Measurements from ENCODE around the gene ZNF622.
"Not testable (repeated sequence)": the region's sequence is repeated elsewhere in the genome, so short reads cannot be mapped to it uniquely, and the experiment has no call there.

The ZNF622 gene

GRCh38 chr5:16480821-16481538 lies 15.4 kb upstream of the ZNF622 start:
- Histone ChIP-seq H3K27ac (no peak overlapping the region), H4K20me1 (ENCODE audit: insufficient read depth) (no peaks in the 10 kb centered on the region), H2AFZ (ENCODE audit: low read depth) (no peak overlapping the region), H3K79me2 (ENCODE audit: insufficient read depth, low read depth) (no peaks in the 10 kb centered on the region), H3K4me3 (IDR thresholded peaks at IDR 0.05; ENCODE audit: insufficient read depth, low read depth, low read length) (no peak overlapping the region), H3K27me3 (ENCODE audit: insufficient read depth, low read depth) (no peaks in the 10 kb centered on the region), H3K9ac (no peak overlapping the region), H3K4me1 (ENCODE audit: low read depth, poor library complexity, severe bottlenecking) (no peaks in the 10 kb centered on the region), H3K4me2 (no peak overlapping the region), H3K36me3 (ENCODE audit: insufficient read depth) (no peaks in the 10 kb centered on the region)
- TF ChIP-seq CTCF (conservative IDR thresholded peaks at IDR 0.05; ENCODE audit: low read depth, low read length), result no peak

- H3K27me3 ChIP-seq (ENCODE audit: insufficient read depth, low read depth), result no peaks in the 10 kb centered on the region
- TF ChIP-seq CTCF (conservative IDR thresholded peaks at IDR 0.05; ENCODE audit: low read depth, low read length), result no peak
- no peak overlapping the region for H3K4me2 ChIP-seq
- H3K9ac ChIP-seq, result no peak overlapping the region
- no peaks in the 10 kb centered on the region for H3K79me2 ChIP-seq (ENCODE audit: insufficient read depth, low read depth)
- H3K36me3 ChIP-seq (ENCODE audit: insufficient read depth), result no peaks in the 10 kb centered on the region
- no peak overlapping the region for H2AFZ ChIP-seq (ENCODE audit: low read depth)
- H3K4me1 ChIP-seq (ENCODE audit: low read depth, poor library complexity, severe bottlenecking), result no peaks in the 10 kb centered on the region
- no peaks in the 10 kb centered on the region for H4K20me1 ChIP-seq (ENCODE audit: insufficient read depth)
- H3K4me3 ChIP-seq (IDR thresholded peaks at IDR 0.05; ENCODE audit: insufficient read depth, low read depth, low read length), result no peak overlapping the region
- no peak overlapping the region for H3K27ac ChIP-seq
Observed at GRCh38 chr5:16480144-16480543, 14.5 kb upstream of the ZNF622 start.

- no peak for TF ChIP-seq CTCF (conservative IDR thresholded peaks at IDR 0.05; ENCODE audit: low read depth, low read length)
- Histone ChIP-seq H3K79me2 (ENCODE audit: insufficient read depth, low read depth) (no peaks in the 10 kb centered on the region), H3K9ac (no peak overlapping the region), H3K4me2 (no peak overlapping the region), H3K36me3 (ENCODE audit: insufficient read depth) (no peaks in the 10 kb centered on the region), H3K4me3 (IDR thresholded peaks at IDR 0.05; ENCODE audit: insufficient read depth, low read depth, low read length) (no peak overlapping the region), H3K27me3 (ENCODE audit: insufficient read depth, low read depth) (no peaks in the 10 kb centered on the region), H2AFZ (ENCODE audit: low read depth) (no peak overlapping the region), H3K27ac (no peak overlapping the region), H3K4me1 (ENCODE audit: low read depth, poor library complexity, severe bottlenecking) (no peaks in the 10 kb centered on the region), H4K20me1 (ENCODE audit: insufficient read depth) (no peaks in the 10 kb centered on the region)
Observed at GRCh38 chr5:16477541-16477940, 11.9 kb upstream of the ZNF622 start.

GRCh38 chr5:16476417-16476816 lies 10.8 kb upstream of the ZNF622 start:
- not testable (repeated sequence) for H3K27ac ChIP-seq; H3K9ac ChIP-seq; H3K4me1 ChIP-seq (ENCODE audit: low read depth, poor library complexity, severe bottlenecking); H2AFZ ChIP-seq (ENCODE audit: low read depth); H3K27me3 ChIP-seq (ENCODE audit: insufficient read depth, low read depth); H3K79me2 ChIP-seq (ENCODE audit: insufficient read depth, low read depth); H3K36me3 ChIP-seq (ENCODE audit: insufficient read depth); H3K4me2 ChIP-seq; H3K4me3 ChIP-seq (IDR thresholded peaks at IDR 0.05; ENCODE audit: insufficient read depth, low read depth, low read length); H4K20me1 ChIP-seq (ENCODE audit: insufficient read depth)

- Histone ChIP-seq H3K4me1 (ENCODE audit: low read depth, poor library complexity, severe bottlenecking) (peaks cover 13% of the 10 kb centered on the region), H2AFZ (ENCODE audit: low read depth) (no peak overlapping the region), H3K9ac (no peak overlapping the region), H3K79me2 (ENCODE audit: insufficient read depth, low read depth) (peaks cover 2% of the 10 kb centered on the region; the same call in 1 of the 2 replicates), H3K27me3 (ENCODE audit: insufficient read depth, low read depth) (no peaks in the 10 kb centered on the region), H3K4me3 (IDR thresholded peaks at IDR 0.05; ENCODE audit: insufficient read depth, low read depth, low read length) (no peak overlapping the region), H3K36me3 (ENCODE audit: insufficient read depth) (no peaks in the 10 kb centered on the region), H3K4me2 (no peak overlapping the region), H3K27ac (no peak overlapping the region), H4K20me1 (ENCODE audit: insufficient read depth) (no peaks in the 10 kb centered on the region)
- no peak for TF ChIP-seq CTCF (conservative IDR thresholded peaks at IDR 0.05; ENCODE audit: low read depth, low read length)
Observed at GRCh38 chr5:16471387-16471786, 5.8 kb upstream of the ZNF622 start.
